ENCODE results near the gene GARIN5A.

GARIN5A gene

GRCh38 chr19:50486823-50487515 is 10.3 kb upstream of the GARIN5A start:
- peak; percentile 11 for DNase-seq (ENCODE audit: low read depth)
- peak; percentile 42 for TF ChIP-seq CTCF (conservative IDR thresholded peaks at IDR 0.05; ENCODE audit: low read length)
- no peak overlapping the region for H3K4me3 ChIP-seq (ENCODE audit: low read length)

- DNase-seq (ENCODE audit: low read depth): no peak
- no peak overlapping the region for H3K4me3 ChIP-seq (ENCODE audit: low read length)
- no peak for TF ChIP-seq CTCF (conservative IDR thresholded peaks at IDR 0.05; ENCODE audit: low read length)
Measured at GRCh38 chr19:50485284-50485955, 8.8 kb upstream of the GARIN5A start.

- TF ChIP-seq CTCF (conservative IDR thresholded peaks at IDR 0.05; ENCODE audit: low read length): no peak
- H3K4me3 ChIP-seq (ENCODE audit: low read length): no peak overlapping the region
- DNase-seq (ENCODE audit: low read depth): no peak
Measured at GRCh38 chr19:50482916-50483315, 6.3 kb upstream of the GARIN5A start.

GRCh38 chr19:50482271-50482855 is 5.7 kb upstream of the GARIN5A start:
- TF ChIP-seq CTCF (conservative IDR thresholded peaks at IDR 0.05; ENCODE audit: low read length): no peak

GRCh38 chr19:50481351-50482149 is 4.9 kb upstream of the GARIN5A start:
- no peak for DNase-seq (ENCODE audit: low read depth)
- H3K4me3 ChIP-seq (ENCODE audit: low read length): no peak overlapping the region
- no peak for TF ChIP-seq CTCF (conservative IDR thresholded peaks at IDR 0.05; ENCODE audit: low read length)

More at GRCh38 chr19:50482271-50482855, 5.7 kb upstream of the GARIN5A start:
- no peak for DNase-seq (ENCODE audit: low read depth)
- H3K4me3 ChIP-seq (ENCODE audit: low read length): no peak overlapping the region

GRCh38 chr19:50480281-50481111 is 3.8 kb upstream of the GARIN5A start:
- H3K4me3 ChIP-seq (ENCODE audit: low read length): no peak overlapping the region
- no peak for DNase-seq (ENCODE audit: low read depth)
- no peak for TF ChIP-seq CTCF (conservative IDR thresholded peaks at IDR 0.05; ENCODE audit: low read length)
